ENCODE results near the gene CD86. TPM values are rescaled to one million over a fixed set of nuclear protein-coding genes. Genes with fewer than 3 reads are reported as not detected.
"Not testable (repeated sequence)": the region's sequence is repeated elsewhere in the genome, so short reads cannot be mapped to it uniquely, and the experiment has no call there.

The CD86 gene
- total RNA-seq, 4 donors from 2014 or later, result 1.4 to 4.6 (median 2.2) TPM; not detected in 1

DNA sequence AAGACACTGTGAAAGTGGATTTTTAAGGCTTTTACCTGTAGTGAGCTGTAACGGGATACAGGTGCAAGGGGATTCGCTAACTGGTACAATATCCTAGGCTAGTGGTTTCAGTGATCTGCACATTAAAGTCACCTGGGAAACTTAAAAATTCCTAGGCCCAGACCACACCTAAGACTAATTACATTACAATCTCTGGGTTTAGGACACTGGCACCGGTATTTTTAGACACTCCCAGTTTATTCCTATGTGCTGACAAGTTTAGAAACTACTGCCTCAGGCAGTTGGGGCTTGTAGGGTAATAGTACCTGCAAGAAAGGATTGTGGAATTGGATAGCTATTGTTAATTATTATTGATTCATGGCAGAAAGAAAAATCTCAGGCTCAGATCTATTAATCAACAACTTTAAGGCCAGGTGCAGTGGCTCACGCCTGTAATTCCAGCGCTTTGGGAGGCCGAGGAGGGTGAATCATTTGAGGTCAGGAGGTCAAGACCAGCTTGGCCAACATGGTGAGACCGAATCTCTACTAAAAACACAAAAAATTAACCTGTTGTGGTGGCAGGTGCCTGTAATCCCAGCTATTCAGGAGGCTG is 77.9 kb downstream of the CD86 start:
- no peak for DNase-seq
- Histone ChIP-seq H3K4me1 (no peaks in the 10 kb centered on the region), H3K27me3 (no peaks in the 10 kb centered on the region), H3K36me3 (no peaks in the 10 kb centered on the region), H3K4me3 (no peak overlapping the region), H3K27ac (no peak overlapping the region), H3K9me3 (no peaks in the 10 kb centered on the region)
- 76 to 91% methylated on average over 4 to 7 of the region's 7 CpGs for WGBS, 2 donors (ENCODE audit: low coverage in 1 of 2)
- TF ChIP-seq POLR2AphosphoS5 (IDR thresholded peaks at IDR 0.05) (no peak), EP300 (IDR thresholded peaks at IDR 0.05; ENCODE audit: low read depth) (no peak), POLR2A (IDR thresholded peaks at IDR 0.05) (no peak)
- TF ChIP-seq, protein P1, sequence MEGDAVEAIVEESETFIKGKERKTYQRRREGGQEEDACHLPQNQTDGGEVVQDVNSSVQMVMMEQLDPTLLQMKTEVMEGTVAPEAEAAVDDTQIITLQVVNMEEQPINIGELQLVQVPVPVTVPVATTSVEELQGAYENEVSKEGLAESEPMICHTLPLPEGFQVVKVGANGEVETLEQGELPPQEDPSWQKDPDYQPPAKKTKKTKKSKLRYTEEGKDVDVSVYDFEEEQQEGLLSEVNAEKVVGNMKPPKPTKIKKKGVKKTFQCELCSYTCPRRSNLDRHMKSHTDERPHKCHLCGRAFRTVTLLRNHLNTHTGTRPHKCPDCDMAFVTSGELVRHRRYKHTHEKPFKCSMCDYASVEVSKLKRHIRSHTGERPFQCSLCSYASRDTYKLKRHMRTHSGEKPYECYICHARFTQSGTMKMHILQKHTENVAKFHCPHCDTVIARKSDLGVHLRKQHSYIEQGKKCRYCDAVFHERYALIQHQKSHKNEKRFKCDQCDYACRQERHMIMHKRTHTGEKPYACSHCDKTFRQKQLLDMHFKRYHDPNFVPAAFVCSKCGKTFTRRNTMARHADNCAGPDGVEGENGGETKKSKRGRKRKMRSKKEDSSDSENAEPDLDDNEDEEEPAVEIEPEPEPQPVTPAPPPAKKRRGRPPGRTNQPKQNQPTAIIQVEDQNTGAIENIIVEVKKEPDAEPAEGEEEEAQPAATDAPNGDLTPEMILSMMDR (IDR thresholded peaks at IDR 0.05), result no peak
- in situ Hi-C loops (cut with MboI; ENCODE audit: low pct_ligation_motif_present in 1 of 4, low pct_unique_long_range_greater_than_20kb in 1 of 4, low sequenced_read_pairs in 3 of 4) (no loop called here), intact Hi-C loops (cut with DNase I; ENCODE audit: low total_unique reads) (no loop called here)

- no peak for TF ChIP-seq POLR2AphosphoS5 (IDR thresholded peaks at IDR 0.05)
- TF ChIP-seq EP300 (IDR thresholded peaks at IDR 0.05; ENCODE audit: low read depth), result no peak
- TF ChIP-seq, protein P1 (IDR thresholded peaks at IDR 0.05), result no peak
- no peak for TF ChIP-seq POLR2A (IDR thresholded peaks at IDR 0.05)
- WGBS, 2 donors (ENCODE audit: low coverage in 1 of 2), result 77 to 100% methylated on average over 2 to 3 of the region's 3 CpGs
- Histone ChIP-seq H3K9me3 (peaks cover 0 to 4% of the 10 kb centered on the region in 2 donors), H3K4me3 (no peak overlapping the region), H3K27ac (no peak overlapping the region), H3K4me1 (no peaks in the 10 kb centered on the region), H3K27me3 (no peaks in the 10 kb centered on the region), H3K36me3 (no peaks in the 10 kb centered on the region)
- intact Hi-C loops (cut with DNase I; ENCODE audit: low total_unique reads), result no loop called here
- DNase-seq, result no peak
- in situ Hi-C loops (cut with MboI; ENCODE audit: low pct_ligation_motif_present in 1 of 4, low pct_unique_long_range_greater_than_20kb in 1 of 4, low sequenced_read_pairs in 3 of 4), result no loop called here
Observed at GRCh38 chr3:122146466-122146865, 91.3 kb downstream of the CD86 start.

DNA sequence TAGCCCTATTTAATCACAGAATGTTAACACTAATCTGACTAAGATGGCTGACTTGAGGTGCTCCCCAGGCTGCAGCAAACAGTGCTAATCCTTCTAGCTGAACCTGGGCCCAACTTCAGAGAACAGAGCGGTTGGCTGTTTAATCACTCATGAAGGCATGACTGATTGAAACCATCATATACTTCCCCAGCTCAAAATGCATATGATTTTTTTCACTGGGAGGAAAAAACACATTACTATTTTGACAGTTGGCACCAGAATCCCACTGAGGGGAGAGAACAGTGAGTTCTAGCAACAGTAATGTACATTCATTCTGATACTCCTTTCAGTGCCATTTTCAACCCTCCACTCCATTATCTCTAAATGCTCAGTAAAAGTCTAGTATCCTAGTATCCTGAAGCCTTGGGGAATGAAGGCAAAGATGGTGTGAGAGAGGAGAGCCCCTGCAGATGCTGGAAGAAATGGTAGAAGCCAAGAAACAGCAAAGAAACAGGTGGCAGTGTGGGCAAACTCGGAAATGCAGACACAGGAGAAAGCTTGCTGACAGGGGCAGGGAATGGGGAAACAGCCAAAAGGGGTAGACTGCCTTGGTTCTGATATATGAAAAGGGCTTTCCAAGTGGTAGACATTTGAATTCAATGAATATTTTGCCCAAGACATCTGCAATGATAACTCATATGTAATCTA is 93.9 kb downstream of the CD86 start:
- WGBS, 2 donors (ENCODE audit: low coverage in 1 of 2), result 78 to 81% methylated on average over 2 of the region's 2 CpGs
- DNase-seq, result no peak
- H3K4me1 ChIP-seq, result no peaks in the 10 kb centered on the region
- in situ Hi-C loops (cut with MboI; ENCODE audit: low pct_ligation_motif_present in 1 of 4, low pct_unique_long_range_greater_than_20kb in 1 of 4, low sequenced_read_pairs in 3 of 4) (no loop called here), intact Hi-C loops (cut with DNase I; ENCODE audit: low total_unique reads) (no loop called here)
- TF ChIP-seq EP300 (IDR thresholded peaks at IDR 0.05; ENCODE audit: low read depth) (no peak), POLR2A (IDR thresholded peaks at IDR 0.05) (no peak), POLR2AphosphoS5 (IDR thresholded peaks at IDR 0.05) (no peak)
- TF ChIP-seq, protein P1 (IDR thresholded peaks at IDR 0.05), result no peak
- H3K27me3 ChIP-seq, result no peaks in the 10 kb centered on the region
- H3K9me3 ChIP-seq, result no peaks in the 10 kb centered on the region
- H3K36me3 ChIP-seq, result no peaks in the 10 kb centered on the region
- H3K27ac ChIP-seq, result no peak overlapping the region
- no peak overlapping the region for H3K4me3 ChIP-seq

GRCh38 chr3:122151480-122151879 is 96.3 kb downstream of the CD86 start:
- H3K27me3 ChIP-seq, result no peaks in the 10 kb centered on the region
- no peak for DNase-seq
- WGBS, 2 donors (ENCODE audit: low coverage in 1 of 2), result 82 to 83% methylated on average over 2 of the region's 2 CpGs
- no peaks in the 10 kb centered on the region for H3K36me3 ChIP-seq
- H3K4me1 ChIP-seq, result no peaks in the 10 kb centered on the region
- H3K27ac ChIP-seq, result no peak overlapping the region
- H3K9me3 ChIP-seq, result peaks cover 6 to 12% of the 10 kb centered on the region in 2 donors
- no peak overlapping the region for H3K4me3 ChIP-seq
- intact Hi-C loops (cut with DNase I; ENCODE audit: low total_unique reads) (no loop called here), in situ Hi-C loops (cut with MboI; ENCODE audit: low pct_ligation_motif_present in 1 of 4, low pct_unique_long_range_greater_than_20kb in 1 of 4, low sequenced_read_pairs in 3 of 4) (no loop called here)
- TF ChIP-seq EP300 (IDR thresholded peaks at IDR 0.05; ENCODE audit: low read depth) (no peak), POLR2AphosphoS5 (IDR thresholded peaks at IDR 0.05) (no peak), POLR2A (IDR thresholded peaks at IDR 0.05) (no peak)
- TF ChIP-seq, protein P1 (IDR thresholded peaks at IDR 0.05), result no peak

DNA sequence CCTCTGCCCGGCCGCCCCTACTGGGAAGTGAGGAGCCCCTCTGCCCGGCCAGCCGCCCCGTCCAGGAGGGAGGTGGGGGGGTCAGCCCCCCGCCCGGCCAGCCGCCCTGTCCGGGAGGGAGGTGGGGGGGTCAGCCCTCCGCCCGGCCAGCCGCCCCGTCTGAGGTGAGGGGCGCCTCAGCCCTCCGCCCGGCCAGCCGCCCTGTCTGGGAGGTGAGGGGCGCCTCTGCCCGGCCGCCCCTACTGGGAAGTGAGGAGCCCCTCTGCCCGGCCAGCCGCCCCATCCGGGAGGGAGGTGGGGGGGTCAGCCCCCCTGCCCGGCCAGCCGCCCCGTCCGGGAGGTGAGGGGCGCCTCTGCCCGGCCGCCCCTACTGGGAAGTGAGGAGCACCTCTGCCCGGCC is 109.8 kb downstream of the CD86 start:
- DNase-seq; H3K27ac ChIP-seq; H3K9me3 ChIP-seq; intact Hi-C loops (cut with DNase I; ENCODE audit: low total_unique reads); H3K4me1 ChIP-seq; H3K4me3 ChIP-seq; in situ Hi-C loops (cut with MboI; ENCODE audit: low pct_ligation_motif_present in 1 of 4, low pct_unique_long_range_greater_than_20kb in 1 of 4, low sequenced_read_pairs in 3 of 4); H3K27me3 ChIP-seq; H3K36me3 ChIP-seq: not testable (repeated sequence)
- no CpG with 5 or more reads among the region's 31 CpGs for WGBS, 2 donors (ENCODE audit: low coverage in 1 of 2)
